IPS DF 4.7 (cell line): ENCODE measurements around the gene GAK.

Experiments used
- DNase-seq: peaks from one replicate; pipeline ENCODE4 v3.0.0-alpha.2; 2013; ENCODE audit warnings: low spot score; ENCODE audit errors: extremely low read depth

The GAK gene

GRCh38 chr4:851701-852430, 80.2 kb downstream of the GAK start:
- DNase-seq = no peak

GRCh38 chr4:850323-850945, 81.7 kb downstream of the GAK start:
- DNase-seq = no peak

GRCh38 chr4:849478-850175, 82.5 kb downstream of the GAK start:
- no peak for DNase-seq

- no peak for DNase-seq
Observed at GRCh38 chr4:848803-849477, 83.2 kb downstream of the GAK start.

- DNase-seq = no peak
Observed at GRCh38 chr4:848307-848691, 83.8 kb downstream of the GAK start.

- no peak for DNase-seq
Observed at GRCh38 chr4:845836-846251, 86.3 kb downstream of the GAK start.

GRCh38 chr4:845233-845835, 86.8 kb downstream of the GAK start:
- no peak for DNase-seq

GRCh38 chr4:844752-845232, 87.3 kb downstream of the GAK start:
- DNase-seq = no peak

- DNase-seq = no peak
Observed at GRCh38 chr4:839675-840443, 92.3 kb downstream of the GAK start.

GRCh38 chr4:837772-838171, 94.3 kb downstream of the GAK start:
- no peak for DNase-seq

- DNase-seq = no peak
Observed at GRCh38 chr4:836750-837301, 95.3 kb downstream of the GAK start.

- no peak for DNase-seq
Observed at GRCh38 chr4:836003-836511, 96.1 kb downstream of the GAK start.

- no peak for DNase-seq
Observed at GRCh38 chr4:835148-836002, 96.7 kb downstream of the GAK start.

- no peak for DNase-seq
Observed at GRCh38 chr4:834368-835147, 97.6 kb downstream of the GAK start.

GRCh38 chr4:833731-834367, 98.3 kb downstream of the GAK start:
- DNase-seq = no peak

- no peak for DNase-seq
Observed at GRCh38 chr4:833156-833555, 99.0 kb downstream of the GAK start.

GRCh38 chr4:832536-832935, 99.6 kb downstream of the GAK start:
- no peak for DNase-seq

GRCh38 chr4:832108-832507, 100.0 kb downstream of the GAK start:
- DNase-seq = no peak
